Neural cell (in vitro differentiated cells): Measurements from ENCODE around the gene AHNAK. TPM values are rescaled to one million over a fixed set of nuclear protein-coding genes. Genes with fewer than 3 reads are reported as not detected.
A peak's percentile ranks its signal among the peaks of the same experiment; 100 is the strongest.
"Not testable (repeated sequence)": the region's sequence is repeated elsewhere in the genome, so short reads cannot be mapped to it uniquely, and the experiment has no call there.

ENCODE experiments used
- H2AFZ ChIP-seq: fragments of 200-600, 300-800 bp; sonication (generic), shearing (Covaris generic); 2 replicates; pipeline ENCODE4 v1.6.0; 2014; ENCODE audit warnings: low read depth, mild to moderate bottlenecking, antibody characterized with exemption, low read length, moderate library complexity
- H3F3A ChIP-seq: fragments of 200-600 bp; shearing (Covaris generic); 2 replicates; pipeline ENCODE4 v1.6.1; 2016; ENCODE audit warnings: mild to moderate bottlenecking, moderate library complexity, mixed read lengths, antibody characterized with exemption, low read length; ENCODE audit not compliant: insufficient read depth, poor library complexity, severe bottlenecking
- H3K27ac ChIP-seq: fragments of 200-600, 300-800 bp; sonication (generic), shearing (Covaris generic); 2 replicates; pipeline ENCODE4 v1.5.1; 2014; ENCODE audit warnings: mild to moderate bottlenecking, low read length, moderate library complexity
- H3K27me3 ChIP-seq: fragments of 300-800, 200-600 bp; sonication (generic), shearing (Covaris generic); 2 replicates; pipeline ENCODE4 v1.6.0; 2014; ENCODE audit warnings: mild to moderate bottlenecking, low read depth, low read length, moderate library complexity; ENCODE audit not compliant: insufficient read depth
- H3K36me3 ChIP-seq: fragments of 300-800, 200-600 bp; sonication (generic), shearing (Covaris generic); 2 replicates; pipeline ENCODE4 v1.5.1; 2014; ENCODE audit warnings: mild to moderate bottlenecking, antibody characterized with exemption, low read length, moderate library complexity; ENCODE audit not compliant: insufficient read depth
- H3K4me2 ChIP-seq: fragments of 300-800, 200-600 bp; sonication (generic), shearing (Covaris generic); 2 replicates; pipeline ENCODE4 v1.6.0; 2014; ENCODE audit warnings: mild to moderate bottlenecking, low read length
- H3K4me3 ChIP-seq: fragments of 300-800, 200-600 bp; sonication (generic), shearing (Covaris generic); 2 replicates; pipeline ENCODE4 v1.5.1; 2014; ENCODE audit warnings: mild to moderate bottlenecking, low read length, moderate library complexity
- H3K79me2 ChIP-seq: fragments of 200-600 bp; shearing (Covaris generic); replicated peaks from 2 replicates; pipeline ENCODE4 v1.6.0; 2014; ENCODE audit warnings: mild to moderate bottlenecking, low read length, moderate library complexity; ENCODE audit not compliant: insufficient read depth
- H3K9ac ChIP-seq: fragments of 300-800, 200-600 bp; sonication (generic), shearing (Covaris generic); 2 replicates; pipeline ENCODE4 v1.6.1; 2016; ENCODE audit warnings: mild to moderate bottlenecking, low read length, mixed read lengths
- H3K9me2 ChIP-seq: fragments of 200-600 bp; shearing (Covaris generic); 2 replicates; pipeline ENCODE4 v1.6.1; 2016; ENCODE audit warnings: mild to moderate bottlenecking, low read length, mixed read lengths; ENCODE audit not compliant: insufficient read depth
- H3K9me3 ChIP-seq: fragments of 200-600, 300-800 bp; sonication (generic), shearing (Covaris generic); 2 replicates; pipeline ENCODE4 v1.6.1; 2016; ENCODE audit warnings: mild to moderate bottlenecking, mixed run types, low read length, moderate library complexity, mixed read lengths
- H4K20me1 ChIP-seq: fragments of 200-600 bp; shearing (Covaris generic); 2 replicates; pipeline ENCODE4 v1.6.1; 2016; ENCODE audit warnings: mild to moderate bottlenecking, mixed run types; ENCODE audit not compliant: insufficient read depth
- EP300 ChIP-seq: fragments of 450-650 bp; conservative IDR thresholded peaks from 2 replicates; pipeline ENCODE4 v1.6.1; 2014; ENCODE audit warnings: antibody characterized with exemption, mild to moderate bottlenecking, moderate library complexity; ENCODE audit not compliant: poor library complexity, severe bottlenecking
- EZH2 ChIP-seq: fragments of 200-600, 300-800 bp; shearing (Covaris generic), sonication (generic); IDR thresholded peaks from 2 replicates; pipeline ENCODE4 v1.6.1; 2014; ENCODE audit warnings: antibody characterized with exemption, low read length, borderline replicate concordance, mild to moderate bottlenecking; ENCODE audit not compliant: insufficient read depth, poor library complexity, severe bottlenecking
- MXI1 ChIP-seq: fragments of 450-650 bp; conservative IDR thresholded peaks from 2 replicates; pipeline ENCODE4 v1.6.1; 2014; ENCODE audit warnings: antibody characterized with exemption, mild to moderate bottlenecking; ENCODE audit not compliant: poor library complexity, severe bottlenecking
- POLR2AphosphoS5 ChIP-seq: IDR thresholded peaks from 2 replicates; pipeline ENCODE4 v1.6.1; 2012
- RAD21 ChIP-seq: fragments of 450-650 bp; conservative IDR thresholded peaks from 2 replicates; pipeline ENCODE4 v1.6.1; 2014; ENCODE audit warnings: antibody characterized with exemption, mild to moderate bottlenecking, moderate library complexity
- SMC3 ChIP-seq: fragments of 450-650 bp; conservative IDR thresholded peaks from 2 replicates; pipeline ENCODE4 v1.6.1; 2014; ENCODE audit warnings: antibody characterized with exemption, mild to moderate bottlenecking, moderate library complexity; ENCODE audit not compliant: poor library complexity
- TAF1 ChIP-seq: IDR thresholded peaks from 2 replicates; pipeline ENCODE4 v1.6.1; 2012; ENCODE audit warnings: low read depth
- polyA plus RNA-seq: library from polyadenylated mRNA; depleted of rRNA; stranded (reverse); fragments of >200 nt; gene quantifications from 2 replicates; pipeline ENCODE4 v1.2.3, GENCODE V29; 2014
- TF ChIP-seq, protein P1 (sequence below): IDR thresholded peaks from 2 replicates; pipeline ENCODE4 v1.6.1; 2012; ENCODE audit warnings: borderline replicate concordance
- TF ChIP-seq, protein P2 (sequence below): fragments of 450-650 bp; IDR thresholded peaks from 2 replicates; pipeline ENCODE4 v1.5.1; 2014; ENCODE audit warnings: antibody characterized with exemption, mild to moderate bottlenecking, moderate library complexity; ENCODE audit not compliant: poor library complexity, severe bottlenecking

Gene AHNAK
- polyA plus RNA-seq, 1 donor from 2014 or later = 0.11 TPM

DNA sequence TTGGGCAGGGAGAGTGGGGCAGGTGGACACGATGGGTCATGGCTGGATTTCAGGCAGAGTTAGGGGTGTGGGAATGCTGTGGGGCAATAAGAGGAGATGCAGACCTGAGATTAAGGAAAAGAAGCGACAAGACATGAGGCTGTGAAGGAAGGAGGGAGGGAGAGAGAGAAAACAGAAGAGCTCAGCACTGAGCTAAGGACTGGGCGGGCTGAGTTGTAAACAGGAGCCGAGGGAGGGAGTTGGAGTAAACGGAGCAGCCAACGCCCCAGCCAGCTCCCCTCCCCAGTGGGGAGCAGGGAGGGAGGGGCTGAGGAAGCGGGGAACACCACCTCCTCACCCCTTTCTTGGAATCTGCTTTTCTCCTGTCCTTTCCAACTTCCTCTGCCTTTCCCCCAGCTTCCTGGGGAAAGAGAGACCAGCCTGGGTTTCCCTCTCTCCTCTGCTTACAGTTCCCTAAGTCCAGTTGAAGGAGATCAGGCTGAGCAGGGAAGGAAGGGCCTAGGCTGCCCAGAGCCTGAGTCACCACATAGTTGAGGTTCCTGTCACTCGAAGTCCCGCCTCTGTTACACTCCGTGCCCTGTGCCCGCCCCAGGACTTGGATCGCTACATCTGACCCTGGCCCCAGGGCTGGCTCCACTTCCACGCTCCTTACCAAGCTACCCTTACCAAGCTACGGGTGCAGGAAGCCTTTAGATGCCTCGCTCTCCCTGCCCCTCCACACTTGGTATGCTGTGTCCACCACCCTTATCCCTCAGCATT is 6.7 kb upstream of the AHNAK start:
- H3K36me3 ChIP-seq = no peaks in the 10 kb centered on the region
- H3K27ac ChIP-seq = peak overlapping the region; percentile 96
- no peak overlapping the region for H2AFZ ChIP-seq

GRCh38 chr11:62552485-62553079 is 6.0 kb upstream of the AHNAK start:
- H3K27ac ChIP-seq = peak overlapping the region; percentile 96
- no peaks in the 10 kb centered on the region for H3K9me3 ChIP-seq
- H3K9ac ChIP-seq = peak overlapping the region; percentile 64
- H4K20me1 ChIP-seq = no peaks in the 10 kb centered on the region
- no peaks in the 10 kb centered on the region for H3F3A ChIP-seq
- peak overlapping the region; percentile 25 for H3K4me3 ChIP-seq
- H3K9me2 ChIP-seq = no peaks in the 10 kb centered on the region
- peaks cover 8% of the 10 kb centered on the region for H3K27me3 ChIP-seq
- peak overlapping the region; percentile 36 for H3K4me2 ChIP-seq
- no peak overlapping the region for H2AFZ ChIP-seq
- H3K36me3 ChIP-seq = no peaks in the 10 kb centered on the region
- no peaks in the 10 kb centered on the region for H3K79me2 ChIP-seq
- TF ChIP-seq TAF1 (no peak), SMC3 (no peak), RAD21 (no peak), EP300 (no peak), EZH2 (no peak), MXI1 (no peak), POLR2AphosphoS5 (no peak)
- TF ChIP-seq, protein P1, sequence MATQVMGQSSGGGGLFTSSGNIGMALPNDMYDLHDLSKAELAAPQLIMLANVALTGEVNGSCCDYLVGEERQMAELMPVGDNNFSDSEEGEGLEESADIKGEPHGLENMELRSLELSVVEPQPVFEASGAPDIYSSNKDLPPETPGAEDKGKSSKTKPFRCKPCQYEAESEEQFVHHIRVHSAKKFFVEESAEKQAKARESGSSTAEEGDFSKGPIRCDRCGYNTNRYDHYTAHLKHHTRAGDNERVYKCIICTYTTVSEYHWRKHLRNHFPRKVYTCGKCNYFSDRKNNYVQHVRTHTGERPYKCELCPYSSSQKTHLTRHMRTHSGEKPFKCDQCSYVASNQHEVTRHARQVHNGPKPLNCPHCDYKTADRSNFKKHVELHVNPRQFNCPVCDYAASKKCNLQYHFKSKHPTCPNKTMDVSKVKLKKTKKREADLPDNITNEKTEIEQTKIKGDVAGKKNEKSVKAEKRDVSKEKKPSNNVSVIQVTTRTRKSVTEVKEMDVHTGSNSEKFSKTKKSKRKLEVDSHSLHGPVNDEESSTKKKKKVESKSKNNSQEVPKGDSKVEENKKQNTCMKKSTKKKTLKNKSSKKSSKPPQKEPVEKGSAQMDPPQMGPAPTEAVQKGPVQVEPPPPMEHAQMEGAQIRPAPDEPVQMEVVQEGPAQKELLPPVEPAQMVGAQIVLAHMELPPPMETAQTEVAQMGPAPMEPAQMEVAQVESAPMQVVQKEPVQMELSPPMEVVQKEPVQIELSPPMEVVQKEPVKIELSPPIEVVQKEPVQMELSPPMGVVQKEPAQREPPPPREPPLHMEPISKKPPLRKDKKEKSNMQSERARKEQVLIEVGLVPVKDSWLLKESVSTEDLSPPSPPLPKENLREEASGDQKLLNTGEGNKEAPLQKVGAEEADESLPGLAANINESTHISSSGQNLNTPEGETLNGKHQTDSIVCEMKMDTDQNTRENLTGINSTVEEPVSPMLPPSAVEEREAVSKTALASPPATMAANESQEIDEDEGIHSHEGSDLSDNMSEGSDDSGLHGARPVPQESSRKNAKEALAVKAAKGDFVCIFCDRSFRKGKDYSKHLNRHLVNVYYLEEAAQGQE = no peak
- TF ChIP-seq, protein P2, sequence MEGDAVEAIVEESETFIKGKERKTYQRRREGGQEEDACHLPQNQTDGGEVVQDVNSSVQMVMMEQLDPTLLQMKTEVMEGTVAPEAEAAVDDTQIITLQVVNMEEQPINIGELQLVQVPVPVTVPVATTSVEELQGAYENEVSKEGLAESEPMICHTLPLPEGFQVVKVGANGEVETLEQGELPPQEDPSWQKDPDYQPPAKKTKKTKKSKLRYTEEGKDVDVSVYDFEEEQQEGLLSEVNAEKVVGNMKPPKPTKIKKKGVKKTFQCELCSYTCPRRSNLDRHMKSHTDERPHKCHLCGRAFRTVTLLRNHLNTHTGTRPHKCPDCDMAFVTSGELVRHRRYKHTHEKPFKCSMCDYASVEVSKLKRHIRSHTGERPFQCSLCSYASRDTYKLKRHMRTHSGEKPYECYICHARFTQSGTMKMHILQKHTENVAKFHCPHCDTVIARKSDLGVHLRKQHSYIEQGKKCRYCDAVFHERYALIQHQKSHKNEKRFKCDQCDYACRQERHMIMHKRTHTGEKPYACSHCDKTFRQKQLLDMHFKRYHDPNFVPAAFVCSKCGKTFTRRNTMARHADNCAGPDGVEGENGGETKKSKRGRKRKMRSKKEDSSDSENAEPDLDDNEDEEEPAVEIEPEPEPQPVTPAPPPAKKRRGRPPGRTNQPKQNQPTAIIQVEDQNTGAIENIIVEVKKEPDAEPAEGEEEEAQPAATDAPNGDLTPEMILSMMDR = no peak

More for the DNA sequence above, 6.7 kb upstream of the AHNAK start:
- no peaks in the 10 kb centered on the region for H3K9me2 ChIP-seq
- H4K20me1 ChIP-seq = no peaks in the 10 kb centered on the region
- peak overlapping the region; percentile 36 for H3K4me2 ChIP-seq
- H3K4me3 ChIP-seq = peak overlapping the region; percentile 25
- peaks cover 1% of the 10 kb centered on the region for H3K27me3 ChIP-seq
- H3K9ac ChIP-seq = peak overlapping the region; percentile 64
- H3F3A ChIP-seq = no peaks in the 10 kb centered on the region
- no peaks in the 10 kb centered on the region for H3K79me2 ChIP-seq
- no peaks in the 10 kb centered on the region for H3K9me3 ChIP-seq
- TF ChIP-seq TAF1 (no peak), EP300 (no peak), POLR2AphosphoS5 (no peak), SMC3 (no peak)

GRCh38 chr11:62550478-62550877 is 3.9 kb upstream of the AHNAK start:
- not testable (repeated sequence) for H4K20me1 ChIP-seq, H3F3A ChIP-seq, H3K4me2 ChIP-seq, H3K9ac ChIP-seq, H3K9me3 ChIP-seq, H2AFZ ChIP-seq, H3K36me3 ChIP-seq, H3K4me3 ChIP-seq, H3K9me2 ChIP-seq, H3K79me2 ChIP-seq
- Histone ChIP-seq H3K27me3 (peaks cover 29% of the 10 kb centered on the region), H3K27ac (peak overlapping the region; percentile 96)
